Measurements from ENCODE around the gene ITK.

Gene ITK

GRCh38 chr5:157216391-157217142 lies 35.9 kb downstream of the ITK start:
- Histone ChIP-seq H4K20me1 (ENCODE audit: insufficient read depth) (no peaks in the 10 kb centered on the region), H3K79me2 (ENCODE audit: insufficient read depth, low read depth) (no peaks in the 10 kb centered on the region), H3K4me3 (IDR thresholded peaks at IDR 0.05; ENCODE audit: insufficient read depth, low read depth, low read length) (no peak overlapping the region), H3K27ac (no peak overlapping the region), H3K36me3 (ENCODE audit: insufficient read depth) (no peaks in the 10 kb centered on the region), H3K4me2 (no peak overlapping the region), H3K27me3 (ENCODE audit: insufficient read depth, low read depth) (no peaks in the 10 kb centered on the region), H2AFZ (ENCODE audit: low read depth) (no peak overlapping the region), H3K9ac (no peak overlapping the region), H3K4me1 (ENCODE audit: low read depth, poor library complexity, severe bottlenecking) (peaks cover 18% of the 10 kb centered on the region)
- TF ChIP-seq CTCF (conservative IDR thresholded peaks at IDR 0.05; ENCODE audit: low read depth, low read length): no peak

GRCh38 chr5:157217289-157218024 lies 36.8 kb downstream of the ITK start:
- Histone ChIP-seq H3K4me2 (no peak overlapping the region), H2AFZ (ENCODE audit: low read depth) (no peak overlapping the region), H3K9ac (no peak overlapping the region)

GRCh38 chr5:157219491-157220271 lies 39.0 kb downstream of the ITK start:
- H3K9ac ChIP-seq: no peak overlapping the region; the same call in 1 of the 2 replicates
- H3K4me3 ChIP-seq (IDR thresholded peaks at IDR 0.05; ENCODE audit: insufficient read depth, low read depth, low read length): no peak overlapping the region
- no peaks in the 10 kb centered on the region for H3K36me3 ChIP-seq (ENCODE audit: insufficient read depth)
- H3K79me2 ChIP-seq (ENCODE audit: insufficient read depth, low read depth): no peaks in the 10 kb centered on the region
- TF ChIP-seq CTCF (conservative IDR thresholded peaks at IDR 0.05; ENCODE audit: low read depth, low read length): no peak
- H2AFZ ChIP-seq (ENCODE audit: low read depth): peak overlapping the region; percentile 31; the same call in 1 of the 2 replicates
- peak overlapping the region; percentile 32; the same call in 1 of the 2 replicates for H3K27ac ChIP-seq
- no peaks in the 10 kb centered on the region for H4K20me1 ChIP-seq (ENCODE audit: insufficient read depth)
- H3K27me3 ChIP-seq (ENCODE audit: insufficient read depth, low read depth): no peaks in the 10 kb centered on the region
- H3K4me2 ChIP-seq: peak overlapping the region; percentile 41
- peaks cover 33% of the 10 kb centered on the region for H3K4me1 ChIP-seq (ENCODE audit: low read depth, poor library complexity, severe bottlenecking)

More at GRCh38 chr5:157217289-157218024, 36.8 kb downstream of the ITK start:
- TF ChIP-seq CTCF (conservative IDR thresholded peaks at IDR 0.05; ENCODE audit: low read depth, low read length): no peak
- no peaks in the 10 kb centered on the region for H3K79me2 ChIP-seq (ENCODE audit: insufficient read depth, low read depth)
- H3K27ac ChIP-seq: no peak overlapping the region
- no peaks in the 10 kb centered on the region for H4K20me1 ChIP-seq (ENCODE audit: insufficient read depth)
- H3K4me3 ChIP-seq (IDR thresholded peaks at IDR 0.05; ENCODE audit: insufficient read depth, low read depth, low read length): no peak overlapping the region
- H3K27me3 ChIP-seq (ENCODE audit: insufficient read depth, low read depth): no peaks in the 10 kb centered on the region
- no peaks in the 10 kb centered on the region for H3K36me3 ChIP-seq (ENCODE audit: insufficient read depth)
- peaks cover 24% of the 10 kb centered on the region for H3K4me1 ChIP-seq (ENCODE audit: low read depth, poor library complexity, severe bottlenecking)

- Histone ChIP-seq H3K27ac (no peak overlapping the region), H3K4me1 (ENCODE audit: low read depth, poor library complexity, severe bottlenecking) (peaks cover 33% of the 10 kb centered on the region), H3K27me3 (ENCODE audit: insufficient read depth, low read depth) (no peaks in the 10 kb centered on the region), H4K20me1 (ENCODE audit: insufficient read depth) (no peaks in the 10 kb centered on the region), H3K79me2 (ENCODE audit: insufficient read depth, low read depth) (no peaks in the 10 kb centered on the region), H3K36me3 (ENCODE audit: insufficient read depth) (no peaks in the 10 kb centered on the region), H2AFZ (ENCODE audit: low read depth) (no peak overlapping the region), H3K4me2 (no peak overlapping the region), H3K4me3 (IDR thresholded peaks at IDR 0.05; ENCODE audit: insufficient read depth, low read depth, low read length) (no peak overlapping the region), H3K9ac (no peak overlapping the region)
- no peak for TF ChIP-seq CTCF (conservative IDR thresholded peaks at IDR 0.05; ENCODE audit: low read depth, low read length)
Measured at GRCh38 chr5:157221959-157222358, 41.3 kb downstream of the ITK start.
